Esophagus muscularis mucosa (tissue), 4 donors: ENCODE data around the gene IRF9. TPM values are rescaled to one million over a fixed set of nuclear protein-coding genes. Genes with fewer than 3 reads are reported as not detected.
A peak's percentile ranks its signal among the peaks of the same experiment; 100 is the strongest.

ENCODE experiments used
- DNase-seq: peaks from one replicate; pipeline ENCODE4 v3.0.0-alpha.2; 2017; ENCODE audit errors: extremely low spot score
- H3K27ac ChIP-seq, 4 donors: fragments of 200-600 bp; sonication (generic); replicated peaks in 1 of 4; 1 replicate in 3 of 4; 2 replicates in 1 of 4; pipeline ENCODE4 v1.5.1; 2016 to 2019; ENCODE audit warnings: mild to moderate bottlenecking in 1 of 4
- H3K27me3 ChIP-seq, 4 donors: fragments of 200-600 bp; sonication (generic); one replicate each; pipeline versions ENCODE4 v1.5.1 to v1.6.0; 2016 to 2019
- H3K36me3 ChIP-seq, 4 donors: fragments of 200-600 bp; sonication (generic); one replicate each; pipeline ENCODE4 v1.5.1; 2016 to 2019
- H3K4me1 ChIP-seq, 4 donors: fragments of 200-600 bp; sonication (generic); one replicate each; pipeline ENCODE4 v1.5.1; 2016 to 2019
- H3K4me3 ChIP-seq, 4 donors: fragments of 200-600 bp; sonication (generic); 1 replicate in 2 of 4; 2 replicates in 2 of 4; pipeline ENCODE4 v1.5.1; 2016 to 2019; ENCODE audit warnings: mild to moderate bottlenecking in 4 of 4, moderate library complexity in 1 of 4
- H3K9me3 ChIP-seq, 4 donors: fragments of 200-600 bp; sonication (generic); 1 replicate in 3 of 4; 2 replicates in 1 of 4; pipeline ENCODE4 v1.5.1; 2016 to 2019
- EP300 ChIP-seq: sonication (generic); formaldehyde crosslinking; IDR thresholded peaks from one replicate; pipeline ENCODE4 v1.6.1; 2017; ENCODE audit warnings: antibody characterized with exemption
- POLR2A ChIP-seq: fragments of 450-650 bp; IDR thresholded peaks from one replicate; pipeline ENCODE4 v1.6.1; 2017; ENCODE audit warnings: antibody characterized with exemption, moderate library complexity, mild to moderate bottlenecking, low read depth
- POLR2AphosphoS5 ChIP-seq, 2 donors: sonication (generic); formaldehyde crosslinking; IDR thresholded peaks; one replicate each; pipeline ENCODE4 v1.6.1; 2017; ENCODE audit warnings: antibody characterized with exemption in 2 of 2
- WGBS: methylation state at CpG from one replicate; pipeline ENCODE4 v1.1.5; 2018; 5-methylcytosine and 5-hydroxymethylcytosine counted together
- intact Hi-C: fragments of 100-400 bp; cut with DNase I; formaldehyde crosslinking; loops from one replicate; pipeline ENCODE4 v1.15.1; 2023
- total RNA-seq, 4 donors: library from RNA; depleted of rRNA; stranded (reverse); fragments of >200 nt; gene quantifications; one replicate each; pipeline versions ENCODE4 v1.1.0 to v1.2.1, GENCODE V29; 2016
- TF ChIP-seq, protein P1 (sequence below), 3 experiments: fragments of 200-600 bp in 2 of 3; fragments of 450-650 bp in 1 of 3; sonication (generic) in 2 of 3; IDR thresholded peaks; one replicate each; pipeline ENCODE4 v1.5.1; 2017 to 2019; ENCODE audit warnings: antibody characterized with exemption in 3 of 3, mild to moderate bottlenecking in 2 of 3, moderate library complexity in 1 of 3

Gene IRF9
- total RNA-seq, 4 donors from 2014 or later, result 39.5 to 78.3 (median 63.2) TPM

DNA sequence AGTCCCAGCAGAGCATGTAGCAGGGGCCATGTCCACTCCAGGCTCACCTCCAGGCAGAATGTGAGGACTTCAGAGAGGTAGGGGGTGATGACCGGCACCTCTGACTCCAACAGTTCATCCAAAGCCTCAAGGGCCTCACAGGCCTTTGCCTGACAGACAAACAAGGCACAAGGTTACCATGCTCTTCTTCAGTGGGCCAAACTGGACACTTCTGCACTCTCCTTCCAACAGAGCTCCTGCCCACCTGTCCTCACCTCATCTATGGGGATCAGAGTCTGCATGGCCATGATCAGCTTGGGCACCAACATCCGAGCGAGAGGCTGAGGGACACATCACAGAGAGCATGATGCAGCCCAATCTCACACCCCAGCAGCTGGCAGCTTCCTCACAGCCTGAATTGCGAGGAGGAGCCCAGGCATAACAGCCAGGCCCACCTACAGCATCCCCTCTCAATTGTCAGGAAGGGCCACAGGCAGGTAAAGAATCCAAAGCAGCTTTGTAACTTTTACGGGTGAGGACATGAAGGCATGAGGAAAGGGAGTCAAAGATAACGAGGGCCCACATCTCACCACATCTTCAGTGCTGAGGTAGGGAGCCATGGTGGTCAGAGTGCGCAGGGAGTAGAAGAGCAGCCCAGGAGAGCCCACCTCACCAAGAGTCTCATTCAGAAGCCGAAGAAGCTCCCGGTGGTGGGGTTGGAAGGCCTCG lies 25.9 kb downstream of the IRF9 start:
- Histone ChIP-seq H3K36me3 (peaks cover 50 to 77% (median 69%) of the 10 kb centered on the region in 4 donors), H3K4me3 (no peak overlapping the region), H3K27ac (no peak overlapping the region), H3K4me1 (peaks cover 17 to 31% (median 27%) of the 10 kb centered on the region in 4 donors), H3K9me3 (no peaks in the 10 kb centered on the region), H3K27me3 (no peaks in the 10 kb centered on the region)
- no peak for DNase-seq
- 93% methylated on average over 10 of the region's 10 CpGs for WGBS
- intact Hi-C loops, result no loop called here
- TF ChIP-seq, protein P1, sequence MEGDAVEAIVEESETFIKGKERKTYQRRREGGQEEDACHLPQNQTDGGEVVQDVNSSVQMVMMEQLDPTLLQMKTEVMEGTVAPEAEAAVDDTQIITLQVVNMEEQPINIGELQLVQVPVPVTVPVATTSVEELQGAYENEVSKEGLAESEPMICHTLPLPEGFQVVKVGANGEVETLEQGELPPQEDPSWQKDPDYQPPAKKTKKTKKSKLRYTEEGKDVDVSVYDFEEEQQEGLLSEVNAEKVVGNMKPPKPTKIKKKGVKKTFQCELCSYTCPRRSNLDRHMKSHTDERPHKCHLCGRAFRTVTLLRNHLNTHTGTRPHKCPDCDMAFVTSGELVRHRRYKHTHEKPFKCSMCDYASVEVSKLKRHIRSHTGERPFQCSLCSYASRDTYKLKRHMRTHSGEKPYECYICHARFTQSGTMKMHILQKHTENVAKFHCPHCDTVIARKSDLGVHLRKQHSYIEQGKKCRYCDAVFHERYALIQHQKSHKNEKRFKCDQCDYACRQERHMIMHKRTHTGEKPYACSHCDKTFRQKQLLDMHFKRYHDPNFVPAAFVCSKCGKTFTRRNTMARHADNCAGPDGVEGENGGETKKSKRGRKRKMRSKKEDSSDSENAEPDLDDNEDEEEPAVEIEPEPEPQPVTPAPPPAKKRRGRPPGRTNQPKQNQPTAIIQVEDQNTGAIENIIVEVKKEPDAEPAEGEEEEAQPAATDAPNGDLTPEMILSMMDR (IDR thresholded peaks at IDR 0.05), result no peak
- TF ChIP-seq POLR2A (no peak), POLR2AphosphoS5 (IDR thresholded peaks at IDR 0.05) (no peak), EP300 (no peak)

DNA sequence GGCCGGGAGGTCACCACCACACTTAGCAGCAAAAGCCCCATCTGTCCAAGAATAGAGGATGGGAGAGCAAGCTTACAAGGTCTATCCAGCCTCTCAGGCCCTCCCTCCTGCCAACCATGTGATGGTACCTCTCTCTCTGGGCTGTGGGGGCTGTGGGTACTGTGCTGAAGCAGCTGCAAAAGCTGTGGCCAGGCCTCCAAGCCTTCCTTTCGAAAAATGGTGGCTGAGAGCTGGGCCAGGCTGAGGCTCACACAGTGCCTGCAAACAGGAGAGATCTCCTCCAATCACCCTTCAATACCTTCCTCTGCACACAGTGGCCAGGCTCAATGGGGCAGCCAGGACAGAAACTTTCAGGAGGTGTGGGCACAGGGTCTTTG lies 26.5 kb downstream of the IRF9 start:
- DNase-seq, result no peak
- peak overlapping the region in 3 of 4 donors; percentile 67 to 84 (median 72) for H3K4me3 ChIP-seq
- no peaks in the 10 kb centered on the region for H3K27me3 ChIP-seq
- WGBS, result 82% methylated on average over 2 of the region's 2 CpGs
- H3K36me3 ChIP-seq, result peaks cover 53 to 77% (median 69%) of the 10 kb centered on the region in 4 donors
- TF ChIP-seq EP300 (no peak), POLR2AphosphoS5 (IDR thresholded peaks at IDR 0.05) (no peak), POLR2A (no peak)
- TF ChIP-seq, protein P1 (IDR thresholded peaks at IDR 0.05), result no peak
- peaks cover 17 to 36% (median 30%) of the 10 kb centered on the region in 4 donors for H3K4me1 ChIP-seq
- H3K9me3 ChIP-seq, result no peaks in the 10 kb centered on the region
- intact Hi-C loops, result no loop called here
- peak overlapping the region in 3 of 4 donors; percentile 70 to 89 (median 76) for H3K27ac ChIP-seq

DNA sequence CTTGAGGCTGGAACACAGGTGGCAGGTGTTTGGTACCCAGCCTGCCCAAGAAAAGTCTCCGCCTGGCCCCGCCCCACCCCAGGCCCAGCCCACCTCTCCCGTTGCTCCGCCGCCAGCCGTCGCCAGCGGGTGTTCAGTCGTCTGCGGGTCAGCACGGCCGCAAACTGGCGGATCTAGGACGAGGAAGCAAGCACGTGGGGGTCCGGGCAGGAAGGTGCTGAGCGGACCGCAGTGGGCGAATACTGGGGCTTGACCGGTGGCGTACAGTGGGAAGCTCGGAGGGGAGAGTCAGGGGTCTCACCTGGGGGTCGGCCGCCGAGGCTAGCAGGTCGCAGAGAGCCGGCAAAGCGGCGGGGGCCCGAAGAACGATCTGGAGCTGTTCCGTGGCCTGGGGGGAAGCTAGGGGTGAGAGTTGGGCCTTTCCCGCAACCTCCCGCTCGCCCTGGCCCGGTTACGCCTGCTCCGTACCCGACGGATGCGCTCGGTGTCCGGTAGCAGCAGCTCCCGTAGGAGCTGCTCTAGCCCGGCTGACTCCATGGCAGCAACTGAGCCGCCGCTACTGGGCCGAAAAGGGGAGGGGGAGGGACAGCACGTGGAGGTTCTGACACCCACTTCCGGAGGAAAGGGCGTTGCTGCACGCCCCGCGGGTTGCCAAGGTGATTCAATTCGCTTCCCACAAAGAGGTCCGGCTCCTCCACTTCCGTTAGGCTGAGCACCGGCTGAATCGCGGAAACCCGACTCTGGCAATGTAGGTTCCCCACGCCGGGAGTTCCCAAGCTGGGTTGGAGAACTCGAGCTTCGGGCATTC lies 27.4 kb downstream of the IRF9 start, which contains the start of gene IPO4:
TSS of gene IPO4 (minus strand) at position 566 of the 808 bp plus-strand sequence. CDS start at position 537, 29 bp downstream.
- H3K36me3 ChIP-seq, result peaks cover 50 to 75% (median 68%) of the 10 kb centered on the region in 4 donors
- peaks cover 17 to 42% (median 32%) of the 10 kb centered on the region in 4 donors for H3K4me1 ChIP-seq
- H3K27ac ChIP-seq, result peak within 1 kb of the TSS; percentile 70 to 89 (median 76)
- TF ChIP-seq EP300 (no peak), POLR2AphosphoS5 (IDR thresholded peaks at IDR 0.05) (peak; percentile 72 to 95), POLR2A (peak; percentile 38)
- TF ChIP-seq, protein P1 (IDR thresholded peaks at IDR 0.05), result peak in 1 of 3 experiments; percentile 28
- H3K9me3 ChIP-seq, result no peaks in the 10 kb centered on the region
- 0% methylated on average over 24 of the region's 65 CpGs for WGBS
- intact Hi-C loops, result no loop called here
- peak within 1 kb of the TSS; percentile 66 to 84 (median 70) for H3K4me3 ChIP-seq
- peak; percentile 99 for DNase-seq
- no peaks in the 10 kb centered on the region for H3K27me3 ChIP-seq

DNA sequence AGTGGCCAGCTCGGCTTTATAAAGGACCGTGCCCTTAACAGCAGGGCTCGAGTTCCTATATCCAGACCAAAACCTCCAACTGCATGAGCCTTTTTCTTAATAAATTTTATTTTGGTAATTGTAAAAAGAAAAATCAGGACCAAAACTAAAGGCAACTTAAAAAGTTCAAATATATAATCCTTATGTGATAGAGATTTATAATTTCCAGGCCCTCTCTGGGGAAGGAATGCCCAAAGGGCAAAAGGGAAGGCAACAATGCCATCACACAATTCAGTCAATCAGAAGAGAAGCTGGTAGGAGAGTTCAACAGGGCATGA lies 28.0 kb downstream of the IRF9 start:
- Histone ChIP-seq H3K9me3 (no peaks in the 10 kb centered on the region), H3K27ac (peak overlapping the region; percentile 35 to 89 (median 58)), H3K4me3 (peak overlapping the region; percentile 66 to 84 (median 70)), H3K27me3 (no peaks in the 10 kb centered on the region), H3K4me1 (peaks cover 18 to 47% (median 35%) of the 10 kb centered on the region in 4 donors), H3K36me3 (peaks cover 45 to 70% (median 62%) of the 10 kb centered on the region in 4 donors)
- intact Hi-C loops, result no loop called here
- TF ChIP-seq POLR2AphosphoS5 (IDR thresholded peaks at IDR 0.05) (no peak), EP300 (no peak), POLR2A (no peak)
- TF ChIP-seq, protein P1 (IDR thresholded peaks at IDR 0.05), result no peak
- 8% methylated on average over 3 of the region's 3 CpGs for WGBS
- DNase-seq, result no peak
